ENCODE measurements around the gene POLR3H. TPM values are rescaled to one million over a fixed set of nuclear protein-coding genes. Genes with fewer than 3 reads are reported as not detected.

The POLR3H gene
- total RNA-seq, 1 donor from 2014 or later: 52.0 TPM

DNA sequence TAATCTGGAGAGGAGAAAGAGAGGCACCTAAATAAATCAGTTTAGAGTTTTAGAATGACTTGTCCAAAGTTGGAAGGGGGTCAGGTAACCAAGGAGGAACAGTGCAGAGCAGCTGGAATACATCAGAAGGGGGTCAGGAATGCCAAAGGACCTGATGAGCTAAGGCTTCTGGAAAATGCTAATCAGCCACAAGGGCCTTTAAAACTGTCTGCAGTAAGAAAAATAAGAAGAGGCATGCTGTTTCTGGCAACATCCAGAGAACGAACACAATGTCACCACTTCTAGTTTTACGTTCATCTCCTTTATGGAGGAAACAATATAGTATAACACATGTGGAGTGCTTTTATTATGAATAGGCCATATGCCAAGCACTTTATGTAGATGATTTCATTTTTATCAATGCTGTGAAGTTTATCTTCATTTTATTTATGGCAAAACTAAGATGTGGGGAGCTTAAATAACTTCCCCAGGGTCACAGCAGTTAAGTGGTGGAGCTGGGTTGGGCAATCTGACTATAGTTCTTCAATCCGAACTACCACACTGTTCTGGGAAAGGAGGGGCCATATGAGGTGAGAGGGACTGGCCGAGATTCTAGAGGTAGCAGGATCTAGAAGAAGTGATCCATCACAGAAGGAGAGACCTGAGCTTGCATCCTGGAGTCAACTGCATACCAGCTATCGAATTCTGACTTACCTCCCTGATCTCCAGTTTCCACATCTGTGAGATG is 52.7 kb downstream of the POLR3H start:
- intact Hi-C loops (cut with micrococcal nuclease): no loop called here
- DNase-seq (ENCODE audit: low spot score): no peak
- Mint-ChIP-seq H3K27me3 (ENCODE audit: insufficient read depth) (no peaks in the 10 kb centered on the region), H3K4me3 (no peak overlapping the region), H3K4me1 (ENCODE audit: low read depth) (no peaks in the 10 kb centered on the region), H3K9me3 (no peaks in the 10 kb centered on the region), H3K36me3 (ENCODE audit: low read depth) (peaks cover 3% of the 10 kb centered on the region), H3K27ac (no peak overlapping the region)

- H3K4me3 Mint-ChIP-seq: no peak overlapping the region
- intact Hi-C loops (cut with micrococcal nuclease): no loop called here
- H3K27me3 Mint-ChIP-seq (ENCODE audit: insufficient read depth): no peaks in the 10 kb centered on the region
- H3K9me3 Mint-ChIP-seq: no peaks in the 10 kb centered on the region
- H3K27ac Mint-ChIP-seq: no peak overlapping the region
- H3K4me1 Mint-ChIP-seq (ENCODE audit: low read depth): peaks cover 3% of the 10 kb centered on the region
- no peak for DNase-seq (ENCODE audit: low spot score)
- peaks cover 3% of the 10 kb centered on the region for H3K36me3 Mint-ChIP-seq (ENCODE audit: low read depth)
Measured at GRCh38 chr22:41488596-41489385, 55.5 kb downstream of the POLR3H start.

DNA sequence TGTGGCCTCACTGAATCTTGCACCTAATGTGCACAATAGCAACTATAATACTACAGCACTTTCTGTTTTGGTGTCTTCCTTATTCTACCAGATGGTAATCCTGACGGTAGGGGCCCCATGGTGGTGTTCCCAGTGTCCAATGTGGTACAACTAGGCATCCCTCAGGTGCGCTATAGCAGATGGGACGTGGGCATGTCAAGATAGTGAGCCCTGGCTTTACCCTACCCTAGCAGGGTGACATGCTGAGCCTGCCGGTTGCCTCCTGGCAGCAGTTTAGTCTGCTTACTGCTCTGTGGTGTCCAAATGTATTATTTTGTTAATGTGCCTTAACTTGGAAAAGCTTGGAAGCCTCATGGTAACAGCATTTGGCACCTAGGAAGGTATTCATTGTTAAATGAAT is 56.2 kb downstream of the POLR3H start:
- H3K27ac Mint-ChIP-seq: no peak overlapping the region
- peaks cover 6% of the 10 kb centered on the region for H3K4me1 Mint-ChIP-seq (ENCODE audit: low read depth)
- H3K27me3 Mint-ChIP-seq (ENCODE audit: insufficient read depth): no peaks in the 10 kb centered on the region
- no peaks in the 10 kb centered on the region for H3K9me3 Mint-ChIP-seq
- peaks cover 3% of the 10 kb centered on the region for H3K36me3 Mint-ChIP-seq (ENCODE audit: low read depth)
- DNase-seq (ENCODE audit: low spot score): no peak
- no peak overlapping the region for H3K4me3 Mint-ChIP-seq
- intact Hi-C loops (cut with micrococcal nuclease): no loop called here

GRCh38 chr22:41487037-41487935 is 57.0 kb downstream of the POLR3H start:
- intact Hi-C loops (cut with micrococcal nuclease): no loop called here
- H3K4me3 Mint-ChIP-seq: no peak overlapping the region
- H3K27ac Mint-ChIP-seq: peak overlapping the region; percentile 2
- H3K4me1 Mint-ChIP-seq (ENCODE audit: low read depth): peaks cover 11% of the 10 kb centered on the region
- no peaks in the 10 kb centered on the region for H3K27me3 Mint-ChIP-seq (ENCODE audit: insufficient read depth)
- peaks cover 3% of the 10 kb centered on the region for H3K36me3 Mint-ChIP-seq (ENCODE audit: low read depth)
- no peaks in the 10 kb centered on the region for H3K9me3 Mint-ChIP-seq
- no peak for DNase-seq (ENCODE audit: low spot score)

GRCh38 chr22:41485033-41485432 is 59.2 kb downstream of the POLR3H start:
- no peaks in the 10 kb centered on the region for H3K36me3 Mint-ChIP-seq (ENCODE audit: low read depth)
- H3K4me3 Mint-ChIP-seq: no peak overlapping the region
- H3K9me3 Mint-ChIP-seq: no peaks in the 10 kb centered on the region
- no peaks in the 10 kb centered on the region for H3K27me3 Mint-ChIP-seq (ENCODE audit: insufficient read depth)
- intact Hi-C loops (cut with micrococcal nuclease): no loop called here
- peaks cover 17% of the 10 kb centered on the region for H3K4me1 Mint-ChIP-seq (ENCODE audit: low read depth)
- no peak overlapping the region for H3K27ac Mint-ChIP-seq
- DNase-seq (ENCODE audit: low spot score): no peak

DNA sequence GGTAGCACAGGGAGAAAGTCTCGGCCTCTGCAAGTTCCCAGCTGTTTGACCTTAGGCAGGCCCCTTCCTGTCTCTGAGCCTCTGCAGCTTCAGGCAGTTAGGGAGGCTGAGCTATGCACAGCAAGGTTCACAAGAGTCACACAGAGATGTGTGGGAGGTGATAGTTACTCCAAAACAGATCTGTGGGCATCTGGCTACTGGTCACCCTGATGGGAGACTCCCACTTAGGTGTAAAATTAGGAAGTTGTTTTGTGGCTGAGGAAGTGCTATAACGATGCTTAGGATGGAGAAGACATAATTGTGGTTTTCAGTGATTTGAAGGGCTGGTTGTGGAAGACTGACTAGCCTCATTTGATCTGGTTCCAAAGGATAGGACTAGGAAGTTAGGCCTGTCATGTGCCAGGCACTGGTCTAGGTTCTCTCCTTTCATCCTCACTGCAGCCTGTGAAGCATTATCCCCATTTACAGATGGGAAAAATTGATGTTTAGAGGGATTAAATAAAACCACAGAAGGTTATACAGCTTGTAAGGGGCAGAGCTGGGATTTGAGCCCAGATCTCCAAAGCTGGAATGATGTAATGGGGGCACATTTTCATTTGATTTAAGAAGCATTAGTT is 61.8 kb downstream of the POLR3H start:
- Mint-ChIP-seq H3K9me3 (no peaks in the 10 kb centered on the region), H3K4me3 (no peak overlapping the region), H3K27ac (peak overlapping the region; percentile 0), H3K27me3 (ENCODE audit: insufficient read depth) (no peaks in the 10 kb centered on the region), H3K4me1 (ENCODE audit: low read depth) (peaks cover 33% of the 10 kb centered on the region), H3K36me3 (ENCODE audit: low read depth) (no peaks in the 10 kb centered on the region)
- DNase-seq (ENCODE audit: low spot score): no peak
- intact Hi-C loops (cut with micrococcal nuclease): no loop called here

DNA sequence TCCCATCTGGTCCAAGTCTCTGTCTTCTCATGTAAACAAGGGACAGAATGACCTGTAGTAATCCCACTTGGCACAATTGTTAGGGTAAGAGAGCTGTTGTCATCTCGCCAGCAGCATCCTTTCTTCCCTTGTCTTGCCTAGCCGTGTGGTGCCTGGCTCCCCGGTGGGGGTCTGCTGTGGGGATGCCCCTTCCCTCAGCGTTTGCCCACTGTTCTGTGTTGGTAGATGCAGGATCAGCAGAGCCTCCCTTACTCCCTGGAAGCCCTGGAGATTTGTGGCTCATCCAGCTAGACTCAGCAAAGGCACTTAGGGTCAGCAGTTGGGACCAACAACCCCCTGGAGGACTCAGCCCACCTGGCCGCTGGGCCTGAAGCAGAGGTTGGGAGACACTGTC is 62.3 kb downstream of the POLR3H start:
- intact Hi-C loops (cut with micrococcal nuclease): loop anchor here (2.0 kb wide), 1 partner anchor 37 kb away; no protein-coding TSS in a partner anchor
- DNase-seq (ENCODE audit: low spot score): no peak
- Mint-ChIP-seq H3K4me1 (ENCODE audit: low read depth) (peaks cover 33% of the 10 kb centered on the region), H3K36me3 (ENCODE audit: low read depth) (no peaks in the 10 kb centered on the region), H3K27me3 (ENCODE audit: insufficient read depth) (no peaks in the 10 kb centered on the region), H3K9me3 (no peaks in the 10 kb centered on the region), H3K27ac (no peak overlapping the region), H3K4me3 (no peak overlapping the region)

DNA sequence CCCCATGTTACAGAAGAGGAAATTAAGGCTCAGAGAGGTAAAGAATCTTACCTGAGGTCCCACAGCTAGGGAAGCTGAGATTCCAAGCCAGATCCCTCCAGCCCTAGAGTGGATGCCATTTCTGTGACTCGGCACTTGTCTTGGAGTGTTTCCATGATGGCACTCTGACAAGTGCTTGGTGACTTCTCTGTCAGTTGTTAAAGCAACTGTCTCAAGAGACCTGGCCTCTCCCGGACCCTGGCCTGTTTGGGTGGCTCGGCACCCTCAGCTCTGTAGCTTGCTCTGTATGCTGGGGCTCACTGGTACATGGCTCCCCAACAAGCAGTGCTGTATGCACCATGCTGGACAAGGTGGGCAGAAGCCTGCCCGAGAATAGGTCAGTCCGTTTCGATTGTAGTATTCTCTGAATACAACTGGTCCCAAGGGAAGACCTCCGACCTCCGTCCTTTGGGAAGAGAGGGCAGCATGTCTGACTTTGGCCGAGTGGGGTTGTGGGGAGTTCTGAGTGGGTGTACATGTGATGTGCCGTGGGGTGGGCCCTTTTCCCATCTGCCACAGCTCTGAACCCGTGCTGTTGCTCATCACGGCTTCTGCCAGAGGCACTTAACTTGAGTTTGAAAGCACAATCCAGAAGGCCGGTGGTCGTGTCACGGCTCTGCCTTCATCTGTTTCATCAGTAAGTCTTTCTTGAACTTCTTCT is 63.0 kb downstream of the POLR3H start:
- H3K27ac Mint-ChIP-seq: no peak overlapping the region
- H3K4me3 Mint-ChIP-seq: no peak overlapping the region
- no peaks in the 10 kb centered on the region for H3K9me3 Mint-ChIP-seq
- no peaks in the 10 kb centered on the region for H3K36me3 Mint-ChIP-seq (ENCODE audit: low read depth)
- H3K4me1 Mint-ChIP-seq (ENCODE audit: low read depth): peaks cover 33% of the 10 kb centered on the region
- H3K27me3 Mint-ChIP-seq (ENCODE audit: insufficient read depth): no peaks in the 10 kb centered on the region
- no peak for DNase-seq (ENCODE audit: low spot score)
- intact Hi-C loops (cut with micrococcal nuclease): loop anchor here (2.0 kb wide), 1 partner anchor 38 kb away; no protein-coding TSS in a partner anchor

DNA sequence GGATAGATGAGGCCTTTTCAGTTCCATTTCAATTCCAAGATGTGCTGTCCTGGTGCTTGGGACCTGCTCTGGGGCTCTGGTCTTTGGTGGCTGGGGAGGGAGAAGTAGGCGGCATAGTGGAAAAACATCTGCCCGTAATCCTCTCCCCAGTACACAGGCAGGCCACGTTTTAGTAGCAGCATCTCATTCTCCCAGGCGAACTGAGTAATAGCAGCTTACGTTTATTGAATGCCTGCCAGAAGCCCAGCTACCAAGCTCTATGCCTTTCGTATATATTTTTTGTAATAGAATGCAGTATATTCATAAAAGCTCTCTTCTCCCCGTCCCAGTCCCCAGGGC is 63.9 kb downstream of the POLR3H start:
- Mint-ChIP-seq H3K36me3 (ENCODE audit: low read depth) (no peaks in the 10 kb centered on the region), H3K4me1 (ENCODE audit: low read depth) (peaks cover 33% of the 10 kb centered on the region), H3K27ac (peak overlapping the region; percentile 57), H3K27me3 (ENCODE audit: insufficient read depth) (no peaks in the 10 kb centered on the region), H3K4me3 (no peak overlapping the region), H3K9me3 (no peaks in the 10 kb centered on the region)
- intact Hi-C loops (cut with micrococcal nuclease): loop anchor here (2.0 kb wide), 1 partner anchor 38 kb away; no protein-coding TSS in a partner anchor
- no peak for DNase-seq (ENCODE audit: low spot score)

- intact Hi-C loops (cut with micrococcal nuclease): loop anchor here (2.0 kb wide), 1 partner anchor 39 kb away; no protein-coding TSS in a partner anchor
Measured at GRCh38 chr22:41479671-41480396, 64.4 kb downstream of the POLR3H start.

DNA sequence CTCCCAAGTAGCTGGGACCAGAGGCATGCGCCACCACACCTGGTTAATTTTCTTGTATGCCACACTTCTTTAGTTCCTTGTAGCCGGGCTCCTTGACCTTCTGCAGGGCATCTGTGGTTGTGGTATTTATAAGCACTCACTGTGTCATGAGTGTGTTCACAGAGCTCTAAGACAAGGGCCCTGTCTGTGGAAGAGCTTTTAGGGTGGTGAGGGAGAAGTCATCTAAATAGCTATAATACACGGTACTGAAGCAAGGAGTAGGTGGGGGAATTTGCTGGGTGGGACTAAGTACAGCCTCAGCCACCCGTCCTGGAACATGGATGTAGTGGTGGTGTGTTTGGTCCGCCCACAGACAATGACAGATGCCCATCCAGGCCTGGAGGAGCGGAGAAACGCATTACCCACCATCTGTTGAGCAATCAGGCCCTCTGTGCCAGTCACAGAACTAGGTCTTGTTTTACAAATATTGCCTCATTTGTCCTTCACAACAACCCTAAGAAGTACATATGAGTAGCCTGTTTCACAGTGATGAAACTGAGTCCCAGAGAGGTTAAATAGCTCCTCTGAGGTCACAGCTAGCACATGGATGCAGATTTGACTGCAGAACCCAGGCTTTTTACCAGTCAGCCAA is 65.3 kb downstream of the POLR3H start:
- no peak for DNase-seq (ENCODE audit: low spot score)
- no peak overlapping the region for H3K27ac Mint-ChIP-seq
- intact Hi-C loops (cut with micrococcal nuclease): no loop called here

More at GRCh38 chr22:41479671-41480396, 64.4 kb downstream of the POLR3H start:
- H3K27ac Mint-ChIP-seq: no peak overlapping the region
- no peaks in the 10 kb centered on the region for H3K9me3 Mint-ChIP-seq
- H3K4me1 Mint-ChIP-seq (ENCODE audit: low read depth): peaks cover 33% of the 10 kb centered on the region
- no peak overlapping the region for H3K4me3 Mint-ChIP-seq
- H3K36me3 Mint-ChIP-seq (ENCODE audit: low read depth): no peaks in the 10 kb centered on the region
- H3K27me3 Mint-ChIP-seq (ENCODE audit: insufficient read depth): no peaks in the 10 kb centered on the region
- DNase-seq (ENCODE audit: low spot score): no peak

More for the DNA sequence above, 65.3 kb downstream of the POLR3H start:
- H3K4me3 Mint-ChIP-seq: no peak overlapping the region
- H3K36me3 Mint-ChIP-seq (ENCODE audit: low read depth): no peaks in the 10 kb centered on the region
- H3K4me1 Mint-ChIP-seq (ENCODE audit: low read depth): peaks cover 31% of the 10 kb centered on the region
- no peaks in the 10 kb centered on the region for H3K9me3 Mint-ChIP-seq
- no peaks in the 10 kb centered on the region for H3K27me3 Mint-ChIP-seq (ENCODE audit: insufficient read depth)

All from activated T-helper 1 cell treated with anti-CD3 and anti-CD28 coated beads, Interleukin-12 subunit alpha, Interleukin-12 subunit beta, Interleukin-2, Interleukin-4 antibody, amounts not matched to agents 30 ng/mL and 10 ng/mL and 1 ng/mL, durations not matched to agents 14 hours and 24 hours and 36 hours (primary cell).